ENCODE results near the gene EPHA10.

Gene EPHA10

DNA sequence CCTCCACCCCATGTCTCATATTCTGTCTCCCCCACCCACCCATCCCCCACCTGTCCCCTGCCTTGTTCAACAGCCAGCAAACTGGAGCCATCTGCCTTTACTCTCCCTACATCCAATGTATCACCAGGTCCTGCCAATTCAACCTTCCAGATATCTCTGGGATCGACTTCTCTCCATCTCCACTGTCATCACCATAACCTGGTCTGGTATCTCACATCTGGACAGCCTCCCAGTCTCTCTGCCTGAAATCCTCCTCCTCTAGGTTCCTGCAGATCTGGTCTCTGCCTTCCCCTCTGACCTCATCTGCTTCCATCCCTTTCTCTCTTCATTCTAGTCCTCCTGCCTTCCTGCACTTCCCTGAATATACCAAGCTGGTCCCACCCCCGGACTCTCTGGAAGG is 94.8 kb downstream of the EPHA10 start:
- DNase-seq, result no peak

DNA sequence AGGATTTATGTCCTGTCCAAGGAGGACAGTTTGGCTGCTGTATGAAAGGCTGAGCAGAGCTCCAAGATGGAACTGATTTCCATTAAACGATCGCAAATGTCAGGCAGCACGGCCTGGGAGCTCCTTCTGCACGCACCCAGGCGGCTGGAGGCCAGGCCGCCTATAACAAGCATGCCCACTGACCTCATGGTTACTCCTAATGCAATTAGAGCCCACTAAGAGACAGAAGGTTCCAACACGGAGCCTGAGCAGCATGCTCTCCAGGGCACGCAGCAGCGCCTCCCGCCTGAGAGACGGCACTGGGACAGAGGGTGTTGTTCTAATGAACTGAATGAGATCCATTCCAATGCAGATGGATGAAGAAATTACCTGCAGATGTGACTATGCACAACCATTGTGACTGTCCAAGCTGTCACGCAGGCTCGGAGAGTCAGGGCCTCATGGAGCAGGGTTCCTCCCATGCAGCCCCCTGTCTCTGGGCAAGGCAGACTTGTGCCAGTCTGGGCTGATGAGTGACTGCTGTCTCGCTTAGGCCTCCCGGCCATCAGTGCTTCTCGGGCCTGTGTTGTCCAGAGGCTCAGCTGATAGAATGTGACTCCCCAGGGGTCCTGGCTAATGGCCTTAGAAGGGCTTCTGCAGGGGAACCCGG is 97.8 kb downstream of the EPHA10 start:
- DNase-seq, result no peak

DNA sequence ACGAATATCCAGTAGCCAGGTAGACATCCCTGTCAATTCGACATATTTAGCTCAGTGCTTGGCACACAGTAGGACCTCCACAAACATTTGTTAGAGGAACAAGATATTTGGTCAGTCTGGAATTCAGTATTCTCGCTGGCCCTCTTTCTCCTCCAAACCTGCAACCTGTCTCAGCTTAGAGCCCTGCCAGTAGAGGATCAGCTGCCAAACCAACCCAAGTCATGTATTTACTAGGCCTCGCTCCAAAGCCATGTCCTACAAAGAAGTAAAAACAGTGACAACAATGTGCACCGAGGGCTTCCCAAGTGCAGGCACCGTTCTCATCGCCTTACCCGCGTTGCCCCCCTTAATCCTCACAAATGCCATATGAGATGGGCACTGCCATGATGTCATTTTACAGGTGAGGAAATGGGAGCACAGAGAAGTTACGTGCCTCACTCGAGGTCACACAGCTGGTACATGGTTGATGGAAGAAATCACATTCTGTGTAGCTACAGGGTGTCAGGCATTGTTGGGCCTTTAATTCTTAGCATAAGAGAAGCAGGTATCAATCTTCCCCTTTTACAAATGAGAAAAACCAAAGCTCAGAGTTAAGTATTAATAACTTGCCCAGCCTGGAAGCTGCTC is 98.6 kb downstream of the EPHA10 start:
- no peak for DNase-seq
